ENCODE data around the gene GFOD1.

Gene GFOD1

GRCh38 chr6:13417954-13418353 lies 69.4 kb downstream of the GFOD1 start:
- DNase-seq: no peak
- in situ Hi-C loops (cut with MboI; ENCODE audit: low pct_unique_long_range_greater_than_20kb, low sequenced_read_pairs): no loop called here

GRCh38 chr6:13417431-13417830 lies 70.0 kb downstream of the GFOD1 start:
- DNase-seq: no peak
- in situ Hi-C loops (cut with MboI; ENCODE audit: low pct_unique_long_range_greater_than_20kb, low sequenced_read_pairs): no loop called here

- DNase-seq: no peak
- in situ Hi-C loops (cut with MboI; ENCODE audit: low pct_unique_long_range_greater_than_20kb, low sequenced_read_pairs): no loop called here
Observed at GRCh38 chr6:13415283-13415682, 72.1 kb downstream of the GFOD1 start.

- DNase-seq: no peak
- in situ Hi-C loops (cut with MboI; ENCODE audit: low pct_unique_long_range_greater_than_20kb, low sequenced_read_pairs): no loop called here
Observed at GRCh38 chr6:13413900-13414555, 73.4 kb downstream of the GFOD1 start.

GRCh38 chr6:13413466-13413862 lies 73.9 kb downstream of the GFOD1 start:
- in situ Hi-C loops (cut with MboI; ENCODE audit: low pct_unique_long_range_greater_than_20kb, low sequenced_read_pairs): no loop called here
- no peak for DNase-seq

GRCh38 chr6:13412639-13413465 lies 74.5 kb downstream of the GFOD1 start:
- in situ Hi-C loops (cut with MboI; ENCODE audit: low pct_unique_long_range_greater_than_20kb, low sequenced_read_pairs): no loop called here
- no peak for DNase-seq

GRCh38 chr6:13412211-13412610 lies 75.2 kb downstream of the GFOD1 start:
- DNase-seq: no peak
- in situ Hi-C loops (cut with MboI; ENCODE audit: low pct_unique_long_range_greater_than_20kb, low sequenced_read_pairs): no loop called here

GRCh38 chr6:13411484-13411883 lies 75.9 kb downstream of the GFOD1 start:
- no peak for DNase-seq
- in situ Hi-C loops (cut with MboI; ENCODE audit: low pct_unique_long_range_greater_than_20kb, low sequenced_read_pairs): no loop called here

- DNase-seq: no peak
- in situ Hi-C loops (cut with MboI; ENCODE audit: low pct_unique_long_range_greater_than_20kb, low sequenced_read_pairs): no loop called here
Observed at GRCh38 chr6:13409991-13410390, 77.4 kb downstream of the GFOD1 start.

GRCh38 chr6:13407709-13408695 lies 79.4 kb downstream of the GFOD1 start:
- in situ Hi-C loops (cut with MboI; ENCODE audit: low pct_unique_long_range_greater_than_20kb, low sequenced_read_pairs): no loop called here
- no peak for DNase-seq

- in situ Hi-C loops (cut with MboI; ENCODE audit: low pct_unique_long_range_greater_than_20kb, low sequenced_read_pairs): no loop called here
- no peak for DNase-seq
Observed at GRCh38 chr6:13407368-13407708, 80.1 kb downstream of the GFOD1 start.

GRCh38 chr6:13406781-13407180 lies 80.6 kb downstream of the GFOD1 start:
- peak; percentile 20 for DNase-seq
- in situ Hi-C loops (cut with MboI; ENCODE audit: low pct_unique_long_range_greater_than_20kb, low sequenced_read_pairs): no loop called here

GRCh38 chr6:13405961-13406477 lies 81.4 kb downstream of the GFOD1 start:
- no peak for DNase-seq
- in situ Hi-C loops (cut with MboI; ENCODE audit: low pct_unique_long_range_greater_than_20kb, low sequenced_read_pairs): no loop called here

- no peak for DNase-seq
- in situ Hi-C loops (cut with MboI; ENCODE audit: low pct_unique_long_range_greater_than_20kb, low sequenced_read_pairs): no loop called here
Observed at GRCh38 chr6:13404892-13405254, 82.5 kb downstream of the GFOD1 start.

- DNase-seq: peak; percentile 62
- in situ Hi-C loops (cut with MboI; ENCODE audit: low pct_unique_long_range_greater_than_20kb, low sequenced_read_pairs): no loop called here
Observed at GRCh38 chr6:13404228-13404891, 83.0 kb downstream of the GFOD1 start.

GRCh38 chr6:13402711-13403110 lies 84.7 kb downstream of the GFOD1 start:
- in situ Hi-C loops (cut with MboI; ENCODE audit: low pct_unique_long_range_greater_than_20kb, low sequenced_read_pairs): no loop called here
- DNase-seq: no peak

GRCh38 chr6:13400772-13401171 lies 86.6 kb downstream of the GFOD1 start:
- in situ Hi-C loops (cut with MboI; ENCODE audit: low pct_unique_long_range_greater_than_20kb, low sequenced_read_pairs): no loop called here
- no peak for DNase-seq

GRCh38 chr6:13398421-13398994 lies 88.9 kb downstream of the GFOD1 start:
- DNase-seq: no peak
- in situ Hi-C loops (cut with MboI; ENCODE audit: low pct_unique_long_range_greater_than_20kb, low sequenced_read_pairs): no loop called here

- no peak for DNase-seq
- in situ Hi-C loops (cut with MboI; ENCODE audit: low pct_unique_long_range_greater_than_20kb, low sequenced_read_pairs): no loop called here
Observed at GRCh38 chr6:13398069-13398381, 89.4 kb downstream of the GFOD1 start.
